GM18951 (cell line): Measurements from ENCODE around the gene TSACC.

ENCODE experiments used
- POLR2A ChIP-seq: IDR thresholded peaks from 4 replicates; pipeline ENCODE4 v1.6.1; 2011; ENCODE audit warnings: mild to moderate bottlenecking; ENCODE audit not compliant: insufficient read length, insufficient read depth; ENCODE audit errors: extremely low read depth
- in situ Hi-C: fragments of 300-500 bp; cut with MboI; formaldehyde crosslinking; loops from one replicate; pipeline ENCODE4 v1.12.0; 2022; ENCODE audit warnings: low sequenced_read_pairs, mixed read lengths, inconsistent platforms; ENCODE audit not compliant: unreplicated experiment

TSACC gene

DNA sequence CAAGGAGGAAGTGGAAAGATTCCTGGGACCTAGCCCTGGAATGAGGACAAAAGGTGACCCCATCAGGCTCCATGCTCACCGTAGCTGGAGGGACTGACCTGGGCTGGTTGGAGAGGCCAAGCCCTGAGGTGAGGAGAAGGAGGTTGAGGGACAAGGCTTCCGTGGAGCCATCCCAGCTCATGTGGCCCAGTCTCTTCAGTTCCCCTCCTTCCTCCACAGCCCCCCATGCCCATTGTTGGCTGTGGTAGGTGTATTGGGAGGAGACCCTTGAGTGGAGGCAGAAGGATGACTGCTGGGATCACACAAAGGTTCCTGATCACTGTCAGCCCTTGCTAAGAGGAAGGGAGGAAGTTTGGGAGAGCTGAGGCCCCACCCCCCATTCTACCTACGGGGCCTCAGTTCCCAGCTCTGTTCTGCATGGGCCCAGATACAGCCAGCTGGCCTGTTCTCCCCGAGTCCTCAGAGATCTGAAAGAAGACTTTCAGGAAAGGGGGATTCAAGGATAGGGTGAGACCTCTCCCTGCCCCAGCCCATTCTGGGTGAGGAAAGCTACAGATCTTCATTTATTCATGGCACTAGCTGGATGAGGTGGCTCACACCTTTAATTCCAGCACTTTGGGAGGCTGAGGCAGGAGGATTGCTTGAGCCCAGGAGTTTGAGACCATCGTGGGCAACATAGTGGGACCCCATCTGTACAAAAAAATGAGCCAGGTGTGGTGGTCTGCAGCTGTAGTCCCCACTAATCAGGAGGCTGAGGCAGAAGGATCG is 48.0 kb downstream of the TSACC start:
- TF ChIP-seq POLR2A, result no peak
- in situ Hi-C loops, result loop anchor here (10.0 kb wide), 1 partner anchor 228 kb away; the partner anchor contains the start of gene HAPLN2

DNA sequence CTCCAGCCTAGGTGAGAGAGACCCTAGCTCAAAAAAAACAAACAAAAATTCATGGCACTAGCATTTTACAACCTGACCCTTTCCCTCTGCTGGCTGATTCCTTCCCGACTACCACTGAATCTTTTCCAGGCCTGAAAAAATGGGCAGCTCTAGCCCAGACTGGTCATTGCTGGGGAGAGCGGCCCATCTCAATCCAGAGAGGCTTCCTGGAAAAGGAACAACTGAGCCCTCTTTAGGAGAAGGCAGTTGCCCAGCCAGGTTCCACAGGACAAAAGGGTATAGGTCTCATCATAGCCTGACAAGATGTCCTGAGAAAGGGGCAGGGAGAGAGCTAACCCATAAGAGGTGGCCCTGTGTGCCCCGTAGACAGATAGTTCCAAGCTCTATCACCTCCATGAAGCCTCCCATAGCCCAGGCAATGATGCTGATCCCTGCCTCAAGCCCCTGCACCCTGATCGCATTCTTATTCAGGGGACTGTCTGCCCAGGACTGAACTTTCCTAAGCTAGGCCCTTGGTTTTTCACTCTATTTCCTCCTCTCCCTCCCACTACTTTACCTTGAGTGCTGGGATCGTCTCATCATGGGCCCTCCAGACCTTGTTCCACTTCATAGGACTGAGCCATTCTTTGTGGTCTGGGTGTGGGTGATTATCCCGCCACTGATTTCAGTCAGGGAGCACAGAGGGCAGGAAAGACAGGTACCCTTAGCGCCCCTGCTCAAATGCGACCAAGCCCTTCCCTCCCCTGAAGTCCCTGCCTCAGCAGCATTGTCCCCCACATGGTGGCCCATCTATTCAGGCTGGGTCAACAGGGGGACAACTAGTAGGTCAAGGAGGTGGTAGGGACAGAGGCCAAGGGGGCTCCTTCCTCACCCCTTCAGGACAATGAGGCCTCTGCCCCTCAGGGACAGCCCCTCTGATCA is 48.9 kb downstream of the TSACC start:
- TF ChIP-seq POLR2A, result no peak
- in situ Hi-C loops, result loop anchor here (10.0 kb wide), 1 partner anchor 228 kb away; the partner anchor contains the start of gene HAPLN2

DNA sequence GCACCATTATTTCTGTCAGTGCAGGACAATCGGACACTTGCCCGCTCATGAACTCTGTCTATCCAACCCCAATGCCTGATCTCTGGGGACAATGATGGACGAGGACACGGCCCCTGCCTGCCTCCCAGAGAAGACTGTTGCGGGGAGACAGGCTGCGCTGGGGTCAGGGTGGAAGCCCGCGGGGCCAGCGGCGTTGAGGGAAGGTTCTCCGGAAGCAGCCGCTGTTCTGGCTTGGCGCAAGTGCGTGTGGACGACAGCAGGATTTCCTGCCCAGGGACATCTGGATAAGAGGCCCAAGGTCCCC is 49.5 kb downstream of the TSACC start:
- no peak for TF ChIP-seq POLR2A
- in situ Hi-C loops, result loop anchor here (10.0 kb wide), 1 partner anchor 227 kb away; the partner anchor contains the start of gene HAPLN2

DNA sequence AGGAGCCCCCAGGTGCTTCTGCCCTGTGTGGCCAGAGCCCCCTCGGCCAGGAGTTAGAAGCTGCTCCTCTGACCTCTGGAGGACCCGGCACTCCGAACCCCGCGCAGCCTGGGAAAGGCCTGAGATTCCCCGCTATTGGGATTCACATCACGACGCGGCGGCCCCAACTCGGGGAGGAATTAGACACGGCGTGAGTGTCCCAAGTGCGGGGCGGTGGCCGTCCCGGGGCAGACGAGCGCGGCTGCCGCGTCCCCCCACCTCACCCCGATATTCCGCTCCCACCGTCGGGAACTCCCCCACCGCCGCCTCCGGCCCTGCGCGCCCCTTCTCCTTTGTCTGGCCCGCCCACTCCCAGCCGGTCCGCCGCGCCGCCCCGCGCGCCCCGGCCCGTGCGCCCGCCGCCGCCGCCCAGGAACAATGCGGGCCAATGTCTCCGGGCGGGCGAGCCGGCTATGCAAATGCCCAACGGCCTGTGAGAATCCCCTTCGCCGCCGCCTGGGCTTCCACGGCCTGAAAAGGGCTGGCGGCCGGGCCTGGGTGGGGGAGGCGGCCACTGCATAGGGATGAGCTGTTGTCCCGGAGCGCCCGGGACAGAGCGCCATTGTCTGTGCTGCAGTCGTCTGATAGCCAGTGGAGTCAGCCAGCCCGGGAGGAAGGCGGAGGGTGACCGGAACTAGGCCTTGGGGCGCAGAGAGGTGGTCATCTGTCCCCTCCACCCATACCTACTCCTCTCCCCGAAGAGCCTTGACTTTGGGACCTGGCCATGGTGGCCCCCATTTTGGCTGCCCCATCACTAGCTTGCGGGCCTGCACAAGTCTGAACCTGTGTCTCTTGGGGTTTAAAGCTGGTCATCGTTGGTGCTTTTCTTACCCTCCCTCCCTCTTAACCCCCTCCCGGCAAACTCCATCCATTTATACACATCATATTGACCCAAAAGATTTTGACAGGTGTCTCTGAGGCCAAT is 50.1 kb downstream of the TSACC start:
- in situ Hi-C loops, result loop anchor here (10.0 kb wide), 1 partner anchor 226 kb away; the partner anchor contains the start of gene HAPLN2
- no peak for TF ChIP-seq POLR2A

- in situ Hi-C loops, result loop anchor here (10.0 kb wide), 1 partner anchor 225 kb away; the partner anchor contains the start of gene HAPLN2
- TF ChIP-seq POLR2A, result no peak
Measured at GRCh38 chr1:156389311-156389710, 51.0 kb downstream of the TSACC start.

- TF ChIP-seq POLR2A, result no peak
- in situ Hi-C loops, result no loop called here
Measured at GRCh38 chr1:156390469-156391365, 52.4 kb downstream of the TSACC start.

- TF ChIP-seq POLR2A, result no peak
- in situ Hi-C loops, result no loop called here
Measured at GRCh38 chr1:156391366-156391677, 53.0 kb downstream of the TSACC start.

- no peak for TF ChIP-seq POLR2A
- in situ Hi-C loops, result no loop called here
Measured at GRCh38 chr1:156391701-156392100, 53.4 kb downstream of the TSACC start.

DNA sequence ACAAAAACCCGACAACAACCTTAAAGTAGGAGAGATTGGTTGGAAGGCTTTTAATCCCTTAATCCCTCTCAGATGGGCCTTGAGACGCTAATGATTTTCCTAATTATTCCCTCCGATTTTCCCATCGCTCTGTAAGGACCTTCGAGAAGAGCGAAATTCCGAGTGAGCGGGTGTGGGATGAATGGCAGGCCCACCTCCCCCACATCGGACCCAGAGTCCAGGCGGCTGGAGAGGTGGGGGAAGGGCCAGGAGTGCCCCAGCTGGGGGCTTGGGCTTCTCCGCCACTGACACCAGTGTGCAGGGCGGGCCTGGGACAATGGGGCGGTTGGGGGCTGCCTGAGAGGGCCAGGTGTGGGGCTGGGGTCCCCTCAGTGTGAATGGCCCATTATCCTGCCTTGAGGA is 54.1 kb downstream of the TSACC start:
- in situ Hi-C loops, result no loop called here
- no peak for TF ChIP-seq POLR2A

DNA sequence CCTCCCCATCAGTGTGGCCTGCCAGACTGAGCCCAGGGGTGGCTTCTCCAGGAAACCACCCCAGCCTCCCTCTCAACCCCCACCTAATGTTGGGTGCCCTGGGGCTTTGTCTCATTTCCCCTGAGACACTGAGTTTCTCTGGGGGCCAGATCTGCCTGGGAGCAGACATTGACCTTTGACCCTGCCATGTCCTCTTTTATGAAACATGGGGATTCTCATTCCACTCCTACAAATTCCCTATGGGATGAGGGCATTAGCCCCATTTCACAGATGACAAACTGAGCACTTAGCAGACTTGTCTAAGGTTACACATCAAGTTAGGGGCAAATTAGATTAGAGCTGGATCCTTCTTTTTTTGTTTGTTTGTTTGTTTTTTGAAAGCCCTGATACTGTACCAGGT is 54.8 kb downstream of the TSACC start:
- no peak for TF ChIP-seq POLR2A
- in situ Hi-C loops, result no loop called here

- in situ Hi-C loops, result no loop called here
- no peak for TF ChIP-seq POLR2A
Measured at GRCh38 chr1:156394082-156394481, 55.8 kb downstream of the TSACC start.
